NCI-H1048 (cell line): Measurements from ENCODE around the gene RECQL5.

ENCODE experiments used
- DNase-seq: peaks from one replicate; lab custom pipeline; 2025; lab: John Stamatoyannopoulos, UW

The RECQL5 gene

GRCh38 chr17:75688209-75688825 is 21.4 kb upstream of the RECQL5 start:
- no peak for DNase-seq

DNA sequence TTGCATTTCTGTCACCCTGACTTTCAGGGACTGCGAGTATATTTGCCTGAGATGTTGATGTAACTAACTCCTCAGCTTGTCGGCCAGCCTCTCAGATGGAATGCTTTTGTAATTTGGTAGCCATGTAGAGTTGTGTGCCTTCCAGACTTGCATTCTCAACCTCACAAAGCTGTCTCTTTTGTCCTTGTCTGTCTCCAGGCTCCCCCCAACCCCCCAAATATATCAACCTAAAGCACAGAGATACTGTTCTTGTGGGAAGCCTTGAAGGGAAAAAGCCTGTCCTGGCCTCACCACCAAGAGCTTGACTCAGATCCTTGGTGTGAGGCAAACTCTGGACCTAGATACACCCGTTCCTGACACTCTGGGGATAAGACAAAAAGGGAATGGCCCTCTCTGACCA is 18.5 kb upstream of the RECQL5 start:
- DNase-seq = no peak

GRCh38 chr17:75684924-75685323 is 18.0 kb upstream of the RECQL5 start:
- no peak for DNase-seq

- no peak for DNase-seq
These were observed 17.3 kb upstream of the RECQL5 start for GRCh38 chr17:75684249-75684648.

GRCh38 chr17:75683583-75683982 is 16.6 kb upstream of the RECQL5 start:
- DNase-seq = no peak

- DNase-seq = no peak
These were observed 14.3 kb upstream of the RECQL5 start for GRCh38 chr17:75681289-75681688.

- DNase-seq = no peak
These were observed 13.5 kb upstream of the RECQL5 start for GRCh38 chr17:75680431-75680830.

GRCh38 chr17:75679706-75680211 is 12.8 kb upstream of the RECQL5 start:
- no peak for DNase-seq

GRCh38 chr17:75676461-75676860 is 9.5 kb upstream of the RECQL5 start:
- no peak for DNase-seq

GRCh38 chr17:75673487-75673886 is 6.5 kb upstream of the RECQL5 start:
- no peak for DNase-seq

DNA sequence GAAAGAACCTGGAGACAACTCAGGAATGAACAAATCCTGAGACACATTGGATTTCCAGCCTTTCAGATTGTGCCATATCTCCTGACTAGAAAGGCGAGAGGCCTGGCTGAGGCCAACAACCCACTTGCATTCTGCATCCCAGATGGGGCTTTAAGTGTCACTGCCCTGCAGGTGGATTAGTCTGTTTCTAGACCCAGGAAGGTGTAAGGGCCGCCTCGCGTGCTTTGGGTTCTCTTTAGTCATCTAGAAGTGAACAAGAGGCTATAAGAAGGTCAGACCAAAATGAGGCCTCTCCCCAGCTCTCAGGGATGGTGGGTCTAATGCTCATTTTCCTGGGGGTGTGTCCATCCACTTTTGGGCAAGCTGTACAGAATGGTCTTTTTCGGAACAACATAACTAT is 5.1 kb upstream of the RECQL5 start:
- DNase-seq = no peak

GRCh38 chr17:75670868-75671267 is 3.9 kb upstream of the RECQL5 start:
- DNase-seq = no peak

- DNase-seq = no peak
These were observed 1.5 kb upstream of the RECQL5 start for GRCh38 chr17:75668489-75668888.

- DNase-seq = no peak
These were observed 871 bp upstream of the RECQL5 start for GRCh38 chr17:75667825-75668224.

GRCh38 chr17:75665981-75666380 is 973 bp downstream of the RECQL5 start:
- no peak for DNase-seq

DNA sequence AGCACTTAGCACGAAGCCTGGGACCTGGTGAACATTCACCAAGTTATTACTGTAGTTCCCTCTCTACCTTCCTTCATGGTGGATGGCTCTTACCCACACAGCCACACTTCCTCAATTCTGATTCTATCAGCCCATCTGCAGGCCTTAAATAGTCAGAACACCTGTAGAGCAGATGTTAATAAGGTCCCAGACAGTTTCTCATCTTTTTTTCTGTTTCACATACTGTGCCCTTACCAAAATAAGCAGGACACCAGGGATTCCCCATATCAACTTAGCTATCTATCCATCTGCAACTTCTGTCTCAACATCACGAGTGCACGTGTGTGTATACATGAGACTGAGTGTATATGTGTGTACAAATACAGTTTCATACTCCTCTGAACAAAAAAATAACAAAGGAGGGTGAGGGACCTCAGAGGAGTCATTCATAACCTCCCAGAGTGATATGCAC is 2.8 kb downstream of the RECQL5 start:
- no peak for DNase-seq

DNA sequence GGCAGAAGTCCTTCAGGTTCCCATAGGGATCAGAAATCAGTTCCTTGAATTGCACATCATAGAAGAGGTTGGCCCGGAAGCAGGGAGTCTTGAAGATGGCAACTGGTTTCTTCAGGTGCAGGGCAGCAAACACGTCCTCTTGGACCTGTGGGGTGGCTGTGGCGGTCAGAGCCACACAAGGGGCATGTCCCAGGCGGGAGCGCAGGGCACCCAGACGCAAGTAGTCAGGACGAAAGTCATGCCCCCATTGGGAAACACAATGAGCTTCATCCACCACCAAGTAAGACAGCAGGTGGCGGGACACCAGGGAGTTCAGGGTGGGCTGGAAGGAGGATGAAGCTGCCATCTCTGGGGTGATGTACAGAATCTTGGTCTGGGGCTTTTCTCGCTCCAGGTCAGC is 4.4 kb downstream of the RECQL5 start:
- DNase-seq = no peak

DNA sequence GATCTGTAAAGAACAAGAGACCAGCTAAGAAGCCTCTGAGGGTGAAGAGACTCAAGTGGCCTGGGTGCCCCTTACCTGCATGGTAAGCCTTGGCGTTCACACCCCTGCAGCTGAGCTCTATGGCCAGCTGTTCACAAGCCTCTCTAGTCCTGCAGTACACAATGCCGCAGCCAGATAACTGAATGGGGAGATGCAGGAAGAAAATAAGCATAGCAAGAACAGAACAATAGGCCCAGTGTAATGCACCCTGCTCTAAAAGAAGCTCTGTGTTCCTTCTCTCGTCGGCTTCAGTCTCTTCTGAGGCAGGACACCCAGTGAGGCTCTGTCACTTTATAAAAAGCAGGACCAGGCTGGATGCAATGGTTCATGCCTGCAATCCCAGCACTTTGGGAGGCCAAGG is 5.4 kb downstream of the RECQL5 start:
- DNase-seq = no peak

GRCh38 chr17:75658237-75658636 is 8.7 kb downstream of the RECQL5 start:
- DNase-seq = no peak

- DNase-seq = no peak
These were observed 12.8 kb downstream of the RECQL5 start for GRCh38 chr17:75654176-75654575.

GRCh38 chr17:75652934-75653549 is 13.9 kb downstream of the RECQL5 start:
- no peak for DNase-seq

GRCh38 chr17:75652341-75652740 is 14.6 kb downstream of the RECQL5 start:
- no peak for DNase-seq

DNA sequence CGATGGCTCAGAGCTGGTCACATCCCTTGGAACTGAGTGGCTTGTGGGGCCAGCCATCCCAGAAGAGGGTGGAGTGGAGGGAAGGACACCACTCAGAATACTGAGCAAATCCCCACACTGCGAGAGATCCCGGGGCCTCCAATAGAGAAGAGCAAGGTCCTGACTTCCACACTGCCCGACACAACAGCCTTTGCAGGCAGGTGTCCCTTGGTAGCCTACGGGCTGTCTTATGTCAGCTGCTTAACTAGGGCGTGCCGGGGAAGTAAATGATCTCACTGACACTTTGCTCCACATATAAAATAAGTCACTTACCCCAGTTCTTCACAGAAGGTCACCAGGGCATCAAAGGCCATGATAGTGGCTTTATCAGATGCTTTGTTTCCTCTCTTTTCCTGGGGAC is 16.1 kb downstream of the RECQL5 start:
- no peak for DNase-seq

DNA sequence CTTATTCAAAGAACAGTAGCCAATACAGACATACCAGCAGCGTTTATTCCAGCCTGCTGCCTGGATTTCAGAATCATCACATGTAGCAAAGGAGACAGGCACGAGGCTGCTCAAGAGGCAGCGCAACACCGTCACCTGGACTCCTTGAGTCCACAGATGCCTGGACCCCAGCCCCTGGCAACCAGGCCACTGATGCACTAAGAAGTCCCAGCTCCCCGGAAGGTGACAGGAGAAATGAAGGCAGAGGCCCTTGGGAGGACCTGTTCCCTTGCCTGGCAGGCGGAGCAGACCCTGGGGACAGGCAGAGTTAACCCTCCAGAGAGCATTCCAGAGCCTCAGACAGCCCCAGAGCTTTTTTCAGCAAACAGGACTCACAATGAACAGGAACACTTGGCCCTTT is 17.3 kb downstream of the RECQL5 start:
- no peak for DNase-seq
